Endothelial cell (in vitro differentiated cells): Measurements from ENCODE around the gene OSBPL6. TPM values are rescaled to one million over a fixed set of nuclear protein-coding genes. Genes with fewer than 3 reads are reported as not detected.

ENCODE experiments used
- DNase-seq: peaks from one replicate; pipeline ENCODE4 v3.0.0; 2021; ENCODE audit warnings: low spot score
- H3K27ac Mint-ChIP-seq: one replicate; pipeline ENCODE4 v1.8.0; 2021; ENCODE audit warnings: mixed read lengths, inconsistent platforms; ENCODE audit not compliant: unreplicated experiment
- H3K27me3 Mint-ChIP-seq: one replicate; pipeline ENCODE4 v1.8.0; 2021; ENCODE audit warnings: mild to moderate bottlenecking, moderate library complexity, mixed read lengths, inconsistent platforms; ENCODE audit not compliant: unreplicated experiment
- H3K36me3 Mint-ChIP-seq: one replicate; pipeline ENCODE4 v1.8.0; 2021; ENCODE audit warnings: mild to moderate bottlenecking, low read depth, mixed read lengths, inconsistent platforms; ENCODE audit not compliant: unreplicated experiment
- H3K4me1 Mint-ChIP-seq: one replicate; pipeline ENCODE4 v1.8.0; 2021; ENCODE audit warnings: mild to moderate bottlenecking, mixed read lengths, inconsistent platforms; ENCODE audit not compliant: unreplicated experiment
- H3K4me3 Mint-ChIP-seq: one replicate; pipeline ENCODE4 v1.8.0; 2021; ENCODE audit warnings: mild to moderate bottlenecking, mixed read lengths, inconsistent platforms; ENCODE audit not compliant: unreplicated experiment
- H3K9me3 Mint-ChIP-seq: one replicate; pipeline ENCODE4 v1.8.0; 2021; ENCODE audit warnings: mixed read lengths, inconsistent platforms; ENCODE audit not compliant: unreplicated experiment
- total RNA-seq: library from RNA; stranded (reverse); fragmentation: NEBNext Ultra II Directional; extraction: Animal tissue kit (Norgen Biotek cat#: 25700); gene quantifications from one replicate; pipeline ENCODE4 v1.2.1, GENCODE V29; 2021; ENCODE audit not compliant: unreplicated experiment
- TF ChIP-seq, protein P1 (sequence below): fragments of 200-600 bp; sonication (generic); IDR thresholded peaks from one replicate; pipeline ENCODE4 v1.5.0; 2021; ENCODE audit warnings: antibody characterized with exemption; ENCODE audit not compliant: unreplicated experiment

OSBPL6 gene
- total RNA-seq, 1 donor from 2014 or later: 3.0 TPM

DNA sequence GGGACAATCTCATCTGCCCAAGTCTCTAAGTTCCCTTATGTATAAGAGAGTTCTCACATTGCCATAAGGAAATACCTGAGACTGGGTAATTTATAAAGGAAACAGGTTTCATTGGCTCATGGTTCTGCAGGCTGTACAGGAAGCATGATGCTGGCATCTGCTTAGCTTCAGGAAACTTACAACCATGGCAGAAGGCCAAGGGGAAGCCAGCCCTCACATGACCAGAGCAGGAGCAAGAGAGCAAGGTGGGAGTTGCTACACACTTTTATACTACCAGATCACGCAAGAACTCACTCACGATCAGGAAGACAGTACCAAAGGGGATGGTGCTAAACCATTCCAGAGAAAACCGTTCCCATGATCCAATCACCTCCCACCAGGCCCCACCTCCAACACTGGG, 182.7 kb downstream of the OSBPL6 start:
- Mint-ChIP-seq H3K4me1 (peaks cover 3% of the 10 kb centered on the region), H3K27me3 (peaks cover 3% of the 10 kb centered on the region), H3K9me3 (no peaks in the 10 kb centered on the region), H3K27ac (no peak overlapping the region), H3K4me3 (no peak overlapping the region), H3K36me3 (no peaks in the 10 kb centered on the region)
- TF ChIP-seq, protein P1, sequence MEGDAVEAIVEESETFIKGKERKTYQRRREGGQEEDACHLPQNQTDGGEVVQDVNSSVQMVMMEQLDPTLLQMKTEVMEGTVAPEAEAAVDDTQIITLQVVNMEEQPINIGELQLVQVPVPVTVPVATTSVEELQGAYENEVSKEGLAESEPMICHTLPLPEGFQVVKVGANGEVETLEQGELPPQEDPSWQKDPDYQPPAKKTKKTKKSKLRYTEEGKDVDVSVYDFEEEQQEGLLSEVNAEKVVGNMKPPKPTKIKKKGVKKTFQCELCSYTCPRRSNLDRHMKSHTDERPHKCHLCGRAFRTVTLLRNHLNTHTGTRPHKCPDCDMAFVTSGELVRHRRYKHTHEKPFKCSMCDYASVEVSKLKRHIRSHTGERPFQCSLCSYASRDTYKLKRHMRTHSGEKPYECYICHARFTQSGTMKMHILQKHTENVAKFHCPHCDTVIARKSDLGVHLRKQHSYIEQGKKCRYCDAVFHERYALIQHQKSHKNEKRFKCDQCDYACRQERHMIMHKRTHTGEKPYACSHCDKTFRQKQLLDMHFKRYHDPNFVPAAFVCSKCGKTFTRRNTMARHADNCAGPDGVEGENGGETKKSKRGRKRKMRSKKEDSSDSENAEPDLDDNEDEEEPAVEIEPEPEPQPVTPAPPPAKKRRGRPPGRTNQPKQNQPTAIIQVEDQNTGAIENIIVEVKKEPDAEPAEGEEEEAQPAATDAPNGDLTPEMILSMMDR: no peak
- DNase-seq: no peak

- Mint-ChIP-seq H3K27ac (no peak overlapping the region), H3K9me3 (no peaks in the 10 kb centered on the region), H3K4me3 (no peak overlapping the region), H3K27me3 (peaks cover 3% of the 10 kb centered on the region), H3K4me1 (peaks cover 9% of the 10 kb centered on the region), H3K36me3 (no peaks in the 10 kb centered on the region)
- no peak for DNase-seq
- TF ChIP-seq, protein P1: no peak
These were observed 185.1 kb downstream of the OSBPL6 start for GRCh38 chr2:178379162-178380004.

DNA sequence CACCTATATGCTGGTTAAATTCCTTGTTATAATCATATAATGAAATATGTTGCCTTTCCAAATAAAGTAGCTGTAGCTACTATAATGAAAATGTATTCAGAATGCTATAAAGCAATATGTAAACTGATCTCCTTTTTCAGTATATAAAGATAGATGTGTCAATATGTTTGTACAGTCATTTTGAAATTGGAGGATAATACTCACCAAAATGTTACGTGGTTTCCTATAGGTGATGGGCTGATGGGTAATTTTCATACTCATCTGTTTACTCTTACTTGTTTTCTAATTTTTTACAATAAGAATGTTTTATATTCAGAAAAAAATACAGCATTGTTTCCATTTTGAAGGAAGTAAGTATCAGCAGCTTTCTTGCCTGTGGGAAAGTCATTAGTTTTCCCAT, 186.5 kb downstream of the OSBPL6 start:
- peaks cover 19% of the 10 kb centered on the region for H3K4me1 Mint-ChIP-seq
- H3K4me3 Mint-ChIP-seq: no peak overlapping the region
- H3K27me3 Mint-ChIP-seq: peaks cover 3% of the 10 kb centered on the region
- no peak overlapping the region for H3K27ac Mint-ChIP-seq
- DNase-seq: no peak
- TF ChIP-seq, protein P1: no peak
- no peaks in the 10 kb centered on the region for H3K9me3 Mint-ChIP-seq
- H3K36me3 Mint-ChIP-seq: no peaks in the 10 kb centered on the region

- DNase-seq: no peak
- no peak overlapping the region for H3K4me3 Mint-ChIP-seq
- H3K9me3 Mint-ChIP-seq: no peaks in the 10 kb centered on the region
- H3K27me3 Mint-ChIP-seq: no peaks in the 10 kb centered on the region
- H3K36me3 Mint-ChIP-seq: no peaks in the 10 kb centered on the region
- no peak overlapping the region for H3K27ac Mint-ChIP-seq
- TF ChIP-seq, protein P1: no peak
- peaks cover 23% of the 10 kb centered on the region for H3K4me1 Mint-ChIP-seq
These were observed 189.4 kb downstream of the OSBPL6 start for GRCh38 chr2:178383718-178384117.

GRCh38 chr2:178385595-178386148, 191.4 kb downstream of the OSBPL6 start:
- TF ChIP-seq, protein P1: no peak
- no peak for DNase-seq
- Mint-ChIP-seq H3K9me3 (no peaks in the 10 kb centered on the region), H3K4me1 (peaks cover 23% of the 10 kb centered on the region), H3K27me3 (peaks cover 4% of the 10 kb centered on the region), H3K4me3 (no peak overlapping the region), H3K27ac (no peak overlapping the region), H3K36me3 (no peaks in the 10 kb centered on the region)
